ENCODE measurements around the gene THAP6.
"Not testable (repeated sequence)": the region's sequence is repeated elsewhere in the genome, so short reads cannot be mapped to it uniquely, and the experiment has no call there.

The THAP6 gene

GRCh38 chr4:75527482-75527881 lies 13.2 kb downstream of the THAP6 start:
- no peak for DNase-seq

- DNase-seq: no peak
Measured at GRCh38 chr4:75530556-75531322, 16.5 kb downstream of the THAP6 start.

- not testable (repeated sequence) for DNase-seq
Measured at GRCh38 chr4:75531536-75532143, 17.4 kb downstream of the THAP6 start.

- not testable (repeated sequence) for DNase-seq
Measured at GRCh38 chr4:75533339-75533887, 19.1 kb downstream of the THAP6 start.

- not testable (repeated sequence) for DNase-seq
Measured at GRCh38 chr4:75533926-75534325, 19.7 kb downstream of the THAP6 start.

GRCh38 chr4:75537308-75537707 lies 23.0 kb downstream of the THAP6 start:
- not testable (repeated sequence) for DNase-seq

GRCh38 chr4:75542824-75543223 lies 28.6 kb downstream of the THAP6 start:
- DNase-seq: no peak

- not testable (repeated sequence) for DNase-seq
Measured at GRCh38 chr4:75544220-75544619, 29.9 kb downstream of the THAP6 start.

- no peak for DNase-seq
Measured at GRCh38 chr4:75544870-75545269, 30.6 kb downstream of the THAP6 start.

GRCh38 chr4:75545526-75545925 lies 31.3 kb downstream of the THAP6 start:
- no peak for DNase-seq

- no peak for DNase-seq
Measured at GRCh38 chr4:75547647-75548387, 33.5 kb downstream of the THAP6 start.

- no peak for DNase-seq
Measured at GRCh38 chr4:75549019-75549418, 34.7 kb downstream of the THAP6 start.

GRCh38 chr4:75552452-75552851 lies 38.2 kb downstream of the THAP6 start:
- no peak for DNase-seq

- DNase-seq: peak in 1 of 2 experiments; percentile 2
Measured at GRCh38 chr4:75555294-75556164, 41.3 kb downstream of the THAP6 start, which contains the start of gene ODAPH. Gene ODAPH, plus strand, starts transcription at chr4:75556066. Its CDS starts 17 bp downstream, at chr4:75556083.

GRCh38 chr4:75557696-75558095 lies 43.4 kb downstream of the THAP6 start:
- no peak for DNase-seq

GRCh38 chr4:75561789-75562188 lies 47.5 kb downstream of the THAP6 start:
- no peak for DNase-seq

GRCh38 chr4:75564023-75564422 lies 49.8 kb downstream of the THAP6 start:
- no peak for DNase-seq

GRCh38 chr4:75565481-75565880 lies 51.2 kb downstream of the THAP6 start:
- no peak for DNase-seq

- DNase-seq: no peak
Measured at GRCh38 chr4:75566911-75567310, 52.6 kb downstream of the THAP6 start.

- no peak for DNase-seq
Measured at GRCh38 chr4:75567725-75568124, 53.5 kb downstream of the THAP6 start.
